Smooth muscle cell of the brain vasculature (primary cell): ENCODE data around the gene ZFP90.
"Not testable (repeated sequence)": the region's sequence is repeated elsewhere in the genome, so short reads cannot be mapped to it uniquely, and the experiment has no call there.

Source experiments
- DNase-seq: peaks from one replicate; pipeline ENCODE4 v3.0.0-alpha.2; 2012; ENCODE audit warnings: low read depth, low spot score

ZFP90 gene

GRCh38 chr16:68517606-68518166 is 21.4 kb upstream of the ZFP90 start:
- DNase-seq = no peak

- DNase-seq = no peak
These were observed 19.8 kb upstream of the ZFP90 start for GRCh38 chr16:68519225-68519745.

- DNase-seq = no peak
These were observed 18.4 kb upstream of the ZFP90 start for GRCh38 chr16:68520649-68521086.

- no peak for DNase-seq
These were observed 14.8 kb upstream of the ZFP90 start for GRCh38 chr16:68524069-68524820.

GRCh38 chr16:68526143-68526781 is 12.8 kb upstream of the ZFP90 start:
- no peak for DNase-seq

GRCh38 chr16:68526782-68527145 is 12.3 kb upstream of the ZFP90 start:
- no peak for DNase-seq

- no peak for DNase-seq
These were observed 10.9 kb upstream of the ZFP90 start for GRCh38 chr16:68528233-68528632.

GRCh38 chr16:68528686-68529379 is 10.3 kb upstream of the ZFP90 start:
- peak; percentile 40 for DNase-seq

GRCh38 chr16:68529608-68529930 is 9.5 kb upstream of the ZFP90 start:
- DNase-seq = no peak

- peak; percentile 41 for DNase-seq
These were observed 9.0 kb upstream of the ZFP90 start for GRCh38 chr16:68529931-68530701.

GRCh38 chr16:68533937-68534336 is 5.2 kb upstream of the ZFP90 start:
- DNase-seq = no peak

- DNase-seq = no peak
These were observed 3.8 kb upstream of the ZFP90 start for GRCh38 chr16:68535331-68535730.

- DNase-seq = no peak
These were observed 684 bp downstream of the ZFP90 start for GRCh38 chr16:68539711-68540239.

- DNase-seq = no peak
These were observed 9.9 kb downstream of the ZFP90 start for GRCh38 chr16:68548947-68549346.

GRCh38 chr16:68553186-68553585 is 14.1 kb downstream of the ZFP90 start:
- DNase-seq = no peak

- not testable (repeated sequence) for DNase-seq
These were observed 21.2 kb downstream of the ZFP90 start for GRCh38 chr16:68560341-68560740.

GRCh38 chr16:68563631-68564381 is 24.7 kb downstream of the ZFP90 start:
- DNase-seq = no peak

GRCh38 chr16:68564382-68564985 is 25.4 kb downstream of the ZFP90 start:
- DNase-seq = no peak

GRCh38 chr16:68574479-68574878 is 35.4 kb downstream of the ZFP90 start:
- DNase-seq = no peak

GRCh38 chr16:68575082-68575481 is 36.0 kb downstream of the ZFP90 start:
- no peak for DNase-seq
